HG03095 (cell line): ENCODE measurements around the gene SLC24A3.

Source experiments
- ATAC-seq: cut with Tn5 transposase; IDR thresholded peaks from one replicate; pipeline ENCODE4 v1.9.1; 2021; ENCODE audit warnings: moderate library complexity; ENCODE audit not compliant: unreplicated experiment

SLC24A3 gene

DNA sequence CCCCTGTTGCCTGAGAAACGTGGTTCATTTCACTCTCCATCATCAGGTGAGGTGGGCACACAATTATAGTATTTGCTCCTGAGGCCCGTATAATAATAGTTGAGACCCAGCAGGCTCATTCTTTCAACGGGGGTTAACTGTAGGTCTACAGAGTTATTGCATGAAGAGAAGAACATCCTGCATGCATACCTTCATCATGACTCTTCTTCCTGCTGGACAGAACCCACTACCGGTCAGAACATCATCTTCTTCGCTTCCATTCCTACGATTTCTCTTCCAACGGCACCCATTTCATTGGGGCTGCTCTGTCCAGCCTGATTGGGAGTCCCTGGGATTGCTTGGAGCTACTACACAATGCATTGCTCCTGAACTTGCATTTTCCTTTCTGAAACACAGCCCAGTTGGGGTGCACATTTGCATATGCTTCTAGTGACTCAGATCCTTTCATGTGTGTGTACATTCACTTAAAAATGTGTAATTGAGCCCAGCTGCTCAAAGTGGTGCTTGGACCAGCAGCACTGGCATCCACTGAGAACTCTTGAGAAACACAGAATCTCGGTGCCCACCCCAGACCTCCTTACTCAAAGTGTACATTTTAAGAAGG lies 57.4 kb downstream of the SLC24A3 start:
- ATAC-seq, result no peak

GRCh38 chr20:19271879-19272651 lies 59.6 kb downstream of the SLC24A3 start:
- no peak for ATAC-seq

GRCh38 chr20:19272976-19273654 lies 60.7 kb downstream of the SLC24A3 start:
- no peak for ATAC-seq

DNA sequence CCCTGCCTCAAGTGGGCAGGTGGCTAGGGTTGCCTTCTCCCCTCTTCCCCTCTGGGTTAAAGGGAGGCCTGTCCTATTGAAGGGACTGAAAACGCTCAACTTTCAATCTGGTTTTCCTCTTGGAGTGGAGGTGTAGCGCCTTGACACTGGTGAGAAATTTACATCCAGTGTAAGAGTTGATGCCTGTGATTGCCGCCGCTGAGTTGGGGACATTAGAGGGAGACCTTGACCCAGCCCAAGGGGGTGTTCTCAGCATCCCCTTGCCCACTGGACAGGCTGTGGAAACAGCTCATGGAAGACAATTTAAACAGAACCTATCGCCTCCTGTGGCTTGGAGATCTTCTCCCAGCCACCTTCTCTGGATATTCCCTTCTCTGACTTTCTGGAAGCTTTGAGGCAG lies 61.6 kb downstream of the SLC24A3 start:
- ATAC-seq, result no peak

GRCh38 chr20:19274412-19275015 lies 62.1 kb downstream of the SLC24A3 start:
- ATAC-seq, result no peak

DNA sequence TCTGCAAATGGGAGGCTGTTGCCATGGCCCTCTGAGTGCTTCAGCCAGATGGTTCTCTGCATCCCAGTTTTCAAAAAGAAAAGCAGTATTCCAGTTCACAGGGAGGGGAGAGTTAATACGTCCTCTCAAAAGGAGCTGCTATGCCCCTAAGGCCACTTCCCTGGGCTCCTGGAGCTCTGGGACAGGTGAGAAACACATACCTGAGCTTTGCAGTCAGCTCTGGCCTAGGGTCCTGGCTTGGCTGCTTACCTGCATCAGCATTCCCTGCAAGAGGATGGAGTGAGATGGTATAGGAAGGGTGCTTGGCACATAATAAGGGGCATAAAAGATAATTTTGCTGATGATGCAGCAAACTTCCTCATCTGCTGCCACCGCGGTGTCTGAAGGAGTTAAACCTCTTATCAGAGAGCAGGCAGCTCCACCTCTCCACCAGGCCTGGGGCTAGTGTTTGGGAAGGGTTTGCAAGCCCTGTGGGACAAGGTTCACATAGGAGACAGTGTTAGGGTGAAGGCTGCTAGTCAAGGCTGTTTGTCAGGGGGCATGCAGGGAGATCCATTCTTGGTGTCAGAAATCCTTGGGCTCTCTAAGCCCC lies 62.7 kb downstream of the SLC24A3 start:
- no peak for ATAC-seq

DNA sequence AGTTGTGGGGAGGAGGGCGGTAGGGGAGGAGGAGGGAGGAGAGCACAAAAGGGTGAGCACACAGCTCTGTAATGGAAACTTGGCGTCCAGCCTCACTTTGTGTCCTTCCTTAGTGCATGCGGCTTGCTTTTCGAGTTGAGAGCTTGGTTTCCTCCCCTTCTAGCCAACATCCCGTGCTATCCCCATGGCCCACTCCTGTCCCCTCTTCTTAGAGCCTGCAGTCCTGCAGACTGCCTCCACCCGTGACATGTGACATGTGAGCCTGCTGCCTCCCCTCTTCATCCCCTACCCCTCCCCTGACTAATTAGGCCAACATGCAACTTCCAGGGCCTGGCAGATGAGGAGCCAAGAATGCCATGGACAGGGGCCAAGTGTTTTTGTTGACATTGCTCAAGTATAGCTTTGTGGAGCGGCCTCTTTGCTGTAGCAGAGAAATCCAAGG lies 63.2 kb downstream of the SLC24A3 start:
- no peak for ATAC-seq

- ATAC-seq, result no peak
Observed at GRCh38 chr20:19277381-19277780, 64.9 kb downstream of the SLC24A3 start.

DNA sequence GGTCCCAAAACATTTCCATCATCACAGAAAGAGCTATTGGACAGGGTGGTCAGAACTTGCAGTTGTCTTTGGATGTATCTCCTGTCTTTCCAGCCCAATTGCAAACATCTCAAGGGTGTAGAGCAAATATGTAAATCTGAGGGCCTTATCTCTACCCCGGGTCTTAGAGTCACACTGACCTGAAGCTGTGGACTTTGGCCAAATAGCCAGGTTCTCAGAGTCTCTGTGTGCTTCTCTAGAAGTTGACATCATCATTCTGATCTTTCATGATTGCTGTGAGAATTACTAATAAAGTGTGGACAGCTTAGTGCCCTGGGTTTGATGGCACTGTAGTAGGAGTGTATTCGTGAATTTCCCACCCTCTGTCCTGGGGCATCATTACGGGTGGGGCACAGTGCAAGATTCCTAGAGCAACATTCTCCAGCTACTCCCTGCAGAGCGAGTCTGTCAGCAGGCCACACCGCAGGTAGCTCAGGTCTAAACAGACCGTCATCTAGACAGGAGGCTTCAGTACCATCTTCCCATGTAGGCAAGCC lies 71.1 kb downstream of the SLC24A3 start:
- ATAC-seq, result no peak

- no peak for ATAC-seq
Observed at GRCh38 chr20:19284400-19285178, 72.1 kb downstream of the SLC24A3 start.

DNA sequence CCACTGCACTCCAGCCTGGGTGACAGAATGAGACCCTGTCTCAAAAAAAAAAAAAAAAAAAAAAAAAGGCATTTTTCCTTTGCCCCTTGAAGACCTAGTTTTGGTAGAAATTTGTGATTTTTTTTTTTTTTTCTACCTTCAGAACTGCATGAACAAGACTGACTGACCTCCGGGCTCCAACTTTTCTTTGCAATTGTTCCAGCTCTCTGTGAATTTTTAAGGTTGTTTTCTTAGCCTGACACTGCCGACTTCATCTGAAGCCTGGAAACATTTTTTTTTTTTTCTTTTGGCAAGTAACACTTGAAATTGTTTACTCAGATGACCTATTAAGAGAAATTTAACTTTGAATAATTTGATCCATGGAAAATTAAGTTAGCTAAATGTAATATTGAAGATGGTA lies 73.0 kb downstream of the SLC24A3 start:
- no peak for ATAC-seq

DNA sequence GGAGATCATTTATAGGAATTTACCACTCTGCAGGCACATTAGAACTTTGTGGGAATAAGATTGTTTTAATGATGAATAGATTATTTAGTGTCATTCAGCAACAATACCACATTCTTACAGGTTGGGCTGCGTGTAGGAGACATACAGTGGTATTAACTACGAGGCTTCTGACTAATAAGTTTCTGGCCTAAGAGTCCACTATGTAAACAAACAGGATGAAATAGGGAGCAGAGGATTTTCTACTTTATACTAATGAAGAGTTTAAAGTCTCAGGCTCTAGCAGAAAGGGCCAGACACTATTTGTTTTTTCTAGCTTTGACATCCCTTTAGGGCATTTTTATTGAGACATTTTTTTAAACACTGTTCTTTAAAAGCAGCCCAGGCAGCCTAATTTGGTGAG lies 75.6 kb downstream of the SLC24A3 start:
- no peak for ATAC-seq

DNA sequence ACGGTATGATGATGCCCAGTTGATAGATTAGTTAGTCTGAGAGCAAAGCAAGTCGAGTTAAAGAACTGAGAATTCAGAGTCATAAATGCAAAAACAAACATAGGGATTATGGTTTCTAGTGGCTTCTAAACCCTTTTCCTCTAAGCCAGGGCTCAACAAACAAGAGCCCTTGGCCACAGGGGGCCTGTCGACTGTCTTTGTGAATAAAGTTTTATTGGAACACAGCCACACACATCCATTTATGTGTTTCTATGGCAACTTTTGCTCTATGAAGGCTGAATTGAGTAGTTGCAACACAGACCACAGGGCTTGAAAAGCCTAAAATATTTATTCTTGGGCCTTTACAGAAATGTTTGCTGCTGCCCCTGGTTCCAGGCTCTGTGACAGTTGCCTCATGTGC lies 76.2 kb downstream of the SLC24A3 start:
- no peak for ATAC-seq

DNA sequence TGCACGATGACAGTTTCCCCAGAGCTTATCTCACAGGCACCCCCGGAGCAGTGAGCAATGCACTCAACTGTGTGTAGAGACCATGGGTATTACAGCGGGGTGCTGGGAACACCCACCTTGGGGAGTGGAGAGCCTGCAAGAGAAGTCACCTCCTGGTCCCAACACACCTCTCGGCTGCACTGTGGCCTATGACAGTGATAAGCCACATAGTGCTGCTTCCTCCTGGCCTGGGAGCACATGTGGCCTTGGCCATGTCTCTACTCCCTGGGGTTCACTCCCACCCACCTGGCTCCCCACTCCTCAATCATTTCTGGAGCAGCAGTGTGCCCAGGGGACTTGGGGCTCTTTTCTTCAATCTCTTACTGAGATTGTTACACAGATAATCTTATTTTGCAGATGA lies 77.0 kb downstream of the SLC24A3 start:
- no peak for ATAC-seq

DNA sequence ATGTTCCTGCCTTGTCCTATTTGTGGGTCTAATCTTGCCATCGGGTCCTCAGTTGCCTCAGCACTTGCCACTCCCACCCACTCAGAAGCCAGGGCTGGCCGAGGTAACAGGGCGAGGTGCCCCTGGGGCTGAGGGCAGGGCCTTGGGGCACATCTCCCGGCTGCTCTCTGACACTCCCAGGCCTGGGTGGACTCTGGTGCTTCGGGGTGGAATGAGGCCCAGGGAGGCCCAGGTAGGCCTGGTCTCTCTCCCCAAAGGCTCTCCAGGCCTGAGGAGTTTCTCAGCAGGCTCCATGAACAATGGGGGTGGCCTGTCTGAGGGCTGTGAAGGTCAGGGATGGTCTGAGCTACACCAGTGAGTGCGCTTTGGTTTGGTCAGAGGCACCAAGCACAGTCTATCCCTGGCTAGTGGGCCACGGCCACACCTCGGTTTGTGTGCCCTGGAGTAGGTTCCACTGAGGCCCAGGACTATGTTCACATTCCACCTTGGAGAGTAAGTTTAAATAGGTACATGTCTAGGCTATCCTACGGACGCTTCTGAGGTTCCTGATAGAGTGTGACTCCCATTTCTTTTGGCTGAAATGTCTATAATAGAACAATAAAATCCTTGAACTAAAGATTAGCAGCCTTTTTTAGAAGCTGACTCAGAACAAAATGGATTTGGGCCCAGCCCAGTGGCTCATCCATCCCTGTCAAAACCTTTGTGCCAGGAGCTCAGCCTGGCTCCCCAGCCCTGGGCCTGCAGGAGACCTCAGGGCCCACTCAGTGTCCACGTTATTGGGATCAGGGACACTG lies 78.8 kb downstream of the SLC24A3 start:
- no peak for ATAC-seq

GRCh38 chr20:19291818-19292132 lies 79.3 kb downstream of the SLC24A3 start:
- ATAC-seq, result no peak

DNA sequence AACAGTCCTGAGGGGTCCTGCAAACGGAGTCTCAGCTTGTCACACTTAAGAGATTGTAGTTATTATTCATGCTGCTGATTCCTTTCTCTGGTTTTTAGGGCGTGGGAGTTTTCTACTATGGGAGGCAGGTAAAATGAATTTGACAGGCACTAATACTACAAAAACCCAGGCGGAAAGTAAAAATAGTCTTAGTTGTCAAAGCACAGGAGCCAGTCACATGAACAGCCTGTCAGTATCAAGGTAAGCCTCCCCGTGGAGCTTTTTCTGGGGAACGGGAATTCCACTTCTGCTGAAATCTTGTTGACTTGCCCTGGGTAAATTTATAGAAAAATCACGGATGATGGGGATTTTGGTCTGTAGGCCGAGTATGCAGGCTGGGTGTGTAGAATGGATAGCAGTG lies 79.8 kb downstream of the SLC24A3 start:
- no peak for ATAC-seq

GRCh38 chr20:19295076-19295475 lies 82.6 kb downstream of the SLC24A3 start:
- ATAC-seq, result no peak

DNA sequence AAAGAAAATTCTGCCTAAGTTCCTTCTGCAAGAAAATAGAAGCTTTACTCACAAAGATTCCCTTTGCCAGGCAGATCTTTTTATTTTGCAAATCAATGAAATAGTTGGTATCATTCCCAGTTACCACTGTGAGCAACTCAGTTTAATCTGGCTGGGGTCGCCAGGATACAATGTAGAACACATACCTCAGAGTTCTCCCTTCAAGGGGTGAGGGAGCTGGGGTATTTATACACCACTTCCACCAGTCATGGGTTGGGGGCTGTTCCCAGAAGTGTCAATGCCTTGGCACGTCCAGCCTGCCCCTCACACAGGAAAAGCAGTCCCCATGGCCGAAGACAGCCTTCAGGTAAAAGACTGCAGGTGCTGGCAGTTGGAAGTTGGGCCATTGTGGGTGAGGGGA lies 86.2 kb downstream of the SLC24A3 start:
- no peak for ATAC-seq

GRCh38 chr20:19300395-19300794 lies 88.0 kb downstream of the SLC24A3 start:
- ATAC-seq, result no peak
